WTC11 (cell line): Measurements from ENCODE around the gene TMEM185B. TPM values are rescaled to one million over a fixed set of nuclear protein-coding genes. Genes with fewer than 3 reads are reported as not detected.

Experiments
- ATAC-seq: fragments of 200-7000 bp; cut with Tn5 transposase; 2 replicates; pipeline ENCODE4 v1.10.0; 2021; ENCODE audit warnings: mild to moderate bottlenecking, moderate library complexity
- CTCF ChIA-PET: fragments of 300-600 bp; sonication (Branson Sonifier 250); formaldehyde crosslinking; loops from one replicate; lab custom pipeline; 2021; ENCODE audit warnings: antibody characterized with exemption; lab: Charles Lee
- POLR2A ChIA-PET: fragments of 350-600 bp; sonication (Branson Sonifier 250); formaldehyde crosslinking; loops from one replicate; lab custom pipeline; 2021; ENCODE audit warnings: antibody characterized with exemption; lab: Charles Lee
- DNase-seq: peaks from one replicate; pipeline ENCODE4 v3.0.0; 2021; ENCODE audit warnings: low spot score
- H3K27ac Mint-ChIP-seq: 2 replicates; pipeline ENCODE4 v1.8.0; 2021; ENCODE audit warnings: mixed read lengths
- H3K27me3 Mint-ChIP-seq: 2 replicates; pipeline ENCODE4 v1.8.0; 2021; ENCODE audit warnings: low read depth, mild to moderate bottlenecking, moderate library complexity, mixed read lengths
- H3K36me3 Mint-ChIP-seq: 2 replicates; pipeline ENCODE4 v1.8.0; 2021; ENCODE audit warnings: mixed read lengths
- H3K4me1 Mint-ChIP-seq: 2 replicates; pipeline ENCODE4 v1.8.0; 2022; ENCODE audit warnings: mixed read lengths
- H3K4me3 Mint-ChIP-seq: 2 replicates; pipeline ENCODE4 v1.8.0; 2021; ENCODE audit warnings: mild to moderate bottlenecking, moderate library complexity, mixed read lengths
- H3K9me3 Mint-ChIP-seq: 2 replicates; pipeline ENCODE4 v1.8.0; 2021; ENCODE audit warnings: mixed read lengths
- ATF2 ChIP-seq: sonication (generic); formaldehyde crosslinking; IDR thresholded peaks from 2 replicates; pipeline ENCODE4 v1.8.1; 2022; ENCODE audit warnings: low read depth, missing genetic modification reagents, borderline replicate concordance
- ATF6 ChIP-seq: sonication (generic); formaldehyde crosslinking; IDR thresholded peaks from 2 replicates; pipeline ENCODE4 v1.8.1; 2023; ENCODE audit warnings: mild to moderate bottlenecking, missing genetic modification reagents
- CBFB ChIP-seq: sonication (generic); formaldehyde crosslinking; IDR thresholded peaks from 2 replicates; pipeline ENCODE4 v1.8.1; 2022; ENCODE audit warnings: mild to moderate bottlenecking, low read depth, missing genetic modification reagents
- FOXJ3 ChIP-seq: sonication (generic); formaldehyde crosslinking; IDR thresholded peaks from 2 replicates; pipeline ENCODE4 v1.9.0; 2021; ENCODE audit warnings: missing genetic modification reagents, mild to moderate bottlenecking, borderline replicate concordance
- FOXP1 ChIP-seq: sonication (generic); formaldehyde crosslinking; IDR thresholded peaks from 2 replicates; pipeline ENCODE4 v1.8.0; 2022; ENCODE audit warnings: missing genetic modification reagents, mild to moderate bottlenecking, moderate library complexity, borderline replicate concordance
- GRHL2 ChIP-seq: fragments of 250-450 bp; sonication (Bioruptor Pico); IDR thresholded peaks from 2 replicates; pipeline ENCODE4 v1.8.0; 2022; ENCODE audit warnings: mild to moderate bottlenecking, moderate library complexity; ENCODE audit not compliant: insufficient replicate concordance, severe bottlenecking
- IRF2 ChIP-seq: sonication (generic); formaldehyde crosslinking; IDR thresholded peaks from 2 replicates; pipeline ENCODE4 v1.8.0; 2022; ENCODE audit warnings: low read depth, missing genetic modification reagents, borderline replicate concordance
- NFE2L1 ChIP-seq: sonication (generic); formaldehyde crosslinking; IDR thresholded peaks from 2 replicates; pipeline ENCODE4 v1.8.1; 2023; ENCODE audit warnings: missing genetic modification reagents
- RELA ChIP-seq: sonication (generic); formaldehyde crosslinking; IDR thresholded peaks from 2 replicates; pipeline ENCODE4 v1.8.1; 2022; ENCODE audit warnings: missing genetic modification reagents, mild to moderate bottlenecking, borderline replicate concordance
- SMAD3 ChIP-seq: sonication (generic); formaldehyde crosslinking; IDR thresholded peaks from 2 replicates; pipeline ENCODE4 v1.8.0; 2022; ENCODE audit warnings: missing genetic modification reagents, mild to moderate bottlenecking, borderline replicate concordance
- TCF7 ChIP-seq: sonication (generic); formaldehyde crosslinking; IDR thresholded peaks from 2 replicates; pipeline ENCODE4 v1.8.0; 2022; ENCODE audit warnings: mild to moderate bottlenecking, low read depth, missing genetic modification reagents, moderate library complexity
- total RNA-seq: library from RNA; stranded (reverse); gene quantifications from 3 replicates; pipeline ENCODE4 v1.2.3, GENCODE V29; 2021
- TF ChIP-seq, protein P1 (sequence below): sonication (generic); formaldehyde crosslinking; IDR thresholded peaks from 2 replicates; pipeline ENCODE4 v1.8.0; 2023; ENCODE audit warnings: missing genetic modification reagents, mild to moderate bottlenecking, borderline replicate concordance
- TF ChIP-seq, protein P2 (sequence below): sonication (generic); formaldehyde crosslinking; IDR thresholded peaks from 2 replicates; pipeline ENCODE4 v1.8.1; 2023; ENCODE audit warnings: mild to moderate bottlenecking, missing genetic modification reagents, borderline replicate concordance

TMEM185B gene
- total RNA-seq, 1 experiment from 2014 or later, result 9.9 TPM

GRCh38 chr2:120231564-120231973 is 8.4 kb upstream of the TMEM185B start (continued):
- TF ChIP-seq GRHL2 (CRISPR knock-in tag), result no peak

DNA sequence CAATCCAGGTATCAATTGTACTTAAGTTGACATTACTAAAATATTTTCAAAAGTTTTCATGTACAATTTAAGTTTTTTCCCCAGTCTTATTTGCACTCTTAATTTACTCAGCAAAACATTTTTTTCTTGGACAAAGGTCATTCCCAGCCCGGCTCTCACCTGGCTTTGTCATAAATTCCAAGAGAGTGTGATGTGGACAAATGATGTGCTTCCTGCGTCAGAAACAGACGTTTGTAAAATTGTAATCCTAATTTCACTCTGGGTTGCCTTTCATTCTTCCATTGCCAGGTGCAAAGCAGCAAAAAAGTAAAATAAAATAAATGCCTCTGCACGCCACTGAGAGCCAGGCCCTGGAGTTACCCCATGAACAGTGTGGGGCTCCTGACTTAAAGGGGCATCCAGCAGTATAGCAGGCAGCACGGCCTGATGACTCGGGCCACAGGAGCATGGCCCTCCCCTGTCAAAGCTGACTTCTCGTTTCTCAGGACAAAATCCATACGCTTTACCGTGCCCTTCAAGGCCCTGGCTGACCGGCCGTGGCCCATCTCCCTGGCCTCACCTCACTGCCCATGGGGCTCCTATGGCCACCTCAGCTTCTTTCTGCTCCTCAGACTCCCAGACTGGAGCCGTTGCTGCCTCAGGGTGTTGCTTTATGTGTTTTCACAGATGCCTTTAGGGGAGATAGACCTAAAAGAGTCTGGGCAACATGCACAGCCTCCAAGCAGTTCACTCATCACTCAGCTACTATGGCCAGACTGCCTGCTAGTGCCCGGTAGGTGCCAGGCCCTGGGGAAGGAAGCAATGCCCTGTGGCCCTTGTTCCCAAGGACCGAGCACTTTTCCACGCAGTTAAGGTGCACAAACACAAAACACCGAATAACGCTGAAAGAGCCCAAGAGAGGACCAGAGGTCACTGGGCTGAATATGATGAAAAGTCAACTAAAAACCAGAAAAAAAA is 7.6 kb upstream of the TMEM185B start:
- H3K4me3 Mint-ChIP-seq, result no peak overlapping the region
- ChIA-PET CTCF (no interaction called here), POLR2A (interaction anchor here (0.6 kb wide), 1 partner anchor 276 kb away, joined by 3 read pairs; no protein-coding TSS in a partner anchor)
- peaks cover 3% of the 10 kb centered on the region for H3K9me3 Mint-ChIP-seq
- peaks cover 14% of the 10 kb centered on the region for H3K27me3 Mint-ChIP-seq
- no peak for TF ChIP-seq TCF7
- no peak for TF ChIP-seq NFE2L1 (CRISPR knock-in tag)
- no peak for TF ChIP-seq RELA (CRISPR knock-in tag)
- TF ChIP-seq, protein P1, sequence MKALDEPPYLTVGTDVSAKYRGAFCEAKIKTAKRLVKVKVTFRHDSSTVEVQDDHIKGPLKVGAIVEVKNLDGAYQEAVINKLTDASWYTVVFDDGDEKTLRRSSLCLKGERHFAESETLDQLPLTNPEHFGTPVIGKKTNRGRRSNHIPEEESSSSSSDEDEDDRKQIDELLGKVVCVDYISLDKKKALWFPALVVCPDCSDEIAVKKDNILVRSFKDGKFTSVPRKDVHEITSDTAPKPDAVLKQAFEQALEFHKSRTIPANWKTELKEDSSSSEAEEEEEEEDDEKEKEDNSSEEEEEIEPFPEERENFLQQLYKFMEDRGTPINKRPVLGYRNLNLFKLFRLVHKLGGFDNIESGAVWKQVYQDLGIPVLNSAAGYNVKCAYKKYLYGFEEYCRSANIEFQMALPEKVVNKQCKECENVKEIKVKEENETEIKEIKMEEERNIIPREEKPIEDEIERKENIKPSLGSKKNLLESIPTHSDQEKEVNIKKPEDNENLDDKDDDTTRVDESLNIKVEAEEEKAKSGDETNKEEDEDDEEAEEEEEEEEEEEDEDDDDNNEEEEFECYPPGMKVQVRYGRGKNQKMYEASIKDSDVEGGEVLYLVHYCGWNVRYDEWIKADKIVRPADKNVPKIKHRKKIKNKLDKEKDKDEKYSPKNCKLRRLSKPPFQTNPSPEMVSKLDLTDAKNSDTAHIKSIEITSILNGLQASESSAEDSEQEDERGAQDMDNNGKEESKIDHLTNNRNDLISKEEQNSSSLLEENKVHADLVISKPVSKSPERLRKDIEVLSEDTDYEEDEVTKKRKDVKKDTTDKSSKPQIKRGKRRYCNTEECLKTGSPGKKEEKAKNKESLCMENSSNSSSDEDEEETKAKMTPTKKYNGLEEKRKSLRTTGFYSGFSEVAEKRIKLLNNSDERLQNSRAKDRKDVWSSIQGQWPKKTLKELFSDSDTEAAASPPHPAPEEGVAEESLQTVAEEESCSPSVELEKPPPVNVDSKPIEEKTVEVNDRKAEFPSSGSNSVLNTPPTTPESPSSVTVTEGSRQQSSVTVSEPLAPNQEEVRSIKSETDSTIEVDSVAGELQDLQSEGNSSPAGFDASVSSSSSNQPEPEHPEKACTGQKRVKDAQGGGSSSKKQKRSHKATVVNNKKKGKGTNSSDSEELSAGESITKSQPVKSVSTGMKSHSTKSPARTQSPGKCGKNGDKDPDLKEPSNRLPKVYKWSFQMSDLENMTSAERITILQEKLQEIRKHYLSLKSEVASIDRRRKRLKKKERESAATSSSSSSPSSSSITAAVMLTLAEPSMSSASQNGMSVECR (CRISPR knock-in tag), result no peak
- TF ChIP-seq, protein P2, sequence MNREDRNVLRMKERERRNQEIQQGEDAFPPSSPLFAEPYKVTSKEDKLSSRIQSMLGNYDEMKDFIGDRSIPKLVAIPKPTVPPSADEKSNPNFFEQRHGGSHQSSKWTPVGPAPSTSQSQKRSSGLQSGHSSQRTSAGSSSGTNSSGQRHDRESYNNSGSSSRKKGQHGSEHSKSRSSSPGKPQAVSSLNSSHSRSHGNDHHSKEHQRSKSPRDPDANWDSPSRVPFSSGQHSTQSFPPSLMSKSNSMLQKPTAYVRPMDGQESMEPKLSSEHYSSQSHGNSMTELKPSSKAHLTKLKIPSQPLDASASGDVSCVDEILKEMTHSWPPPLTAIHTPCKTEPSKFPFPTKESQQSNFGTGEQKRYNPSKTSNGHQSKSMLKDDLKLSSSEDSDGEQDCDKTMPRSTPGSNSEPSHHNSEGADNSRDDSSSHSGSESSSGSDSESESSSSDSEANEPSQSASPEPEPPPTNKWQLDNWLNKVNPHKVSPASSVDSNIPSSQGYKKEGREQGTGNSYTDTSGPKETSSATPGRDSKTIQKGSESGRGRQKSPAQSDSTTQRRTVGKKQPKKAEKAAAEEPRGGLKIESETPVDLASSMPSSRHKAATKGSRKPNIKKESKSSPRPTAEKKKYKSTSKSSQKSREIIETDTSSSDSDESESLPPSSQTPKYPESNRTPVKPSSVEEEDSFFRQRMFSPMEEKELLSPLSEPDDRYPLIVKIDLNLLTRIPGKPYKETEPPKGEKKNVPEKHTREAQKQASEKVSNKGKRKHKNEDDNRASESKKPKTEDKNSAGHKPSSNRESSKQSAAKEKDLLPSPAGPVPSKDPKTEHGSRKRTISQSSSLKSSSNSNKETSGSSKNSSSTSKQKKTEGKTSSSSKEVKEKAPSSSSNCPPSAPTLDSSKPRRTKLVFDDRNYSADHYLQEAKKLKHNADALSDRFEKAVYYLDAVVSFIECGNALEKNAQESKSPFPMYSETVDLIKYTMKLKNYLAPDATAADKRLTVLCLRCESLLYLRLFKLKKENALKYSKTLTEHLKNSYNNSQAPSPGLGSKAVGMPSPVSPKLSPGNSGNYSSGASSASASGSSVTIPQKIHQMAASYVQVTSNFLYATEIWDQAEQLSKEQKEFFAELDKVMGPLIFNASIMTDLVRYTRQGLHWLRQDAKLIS, result no peak
- H3K36me3 Mint-ChIP-seq, result no peaks in the 10 kb centered on the region
- ATAC-seq, result no peak
- no peak overlapping the region for H3K27ac Mint-ChIP-seq
- H3K4me1 Mint-ChIP-seq, result no peaks in the 10 kb centered on the region
- DNase-seq, result no peak

- no peak overlapping the region for H3K27ac Mint-ChIP-seq
- H3K27me3 Mint-ChIP-seq, result peaks cover 29% of the 10 kb centered on the region
- ATAC-seq (no peak), DNase-seq (no peak)
- H3K4me3 Mint-ChIP-seq, result no peak overlapping the region
- H3K36me3 Mint-ChIP-seq, result no peaks in the 10 kb centered on the region
- ChIA-PET CTCF (interaction anchor here (1.8 kb wide), 1 partner anchor 83 kb away, joined by 8 read pairs; no protein-coding TSS in a partner anchor), POLR2A (no interaction called here)
- no peaks in the 10 kb centered on the region for H3K9me3 Mint-ChIP-seq
- H3K4me1 Mint-ChIP-seq, result no peaks in the 10 kb centered on the region
- no peak for TF ChIP-seq SMAD3 (CRISPR knock-in tag)
- no peak for TF ChIP-seq FOXJ3 (CRISPR knock-in tag)
- no peak for TF ChIP-seq CBFB (CRISPR knock-in tag)
- TF ChIP-seq FOXP1 (CRISPR knock-in tag), result no peak
- no peak for TF ChIP-seq RELA (CRISPR knock-in tag)
- no peak for TF ChIP-seq IRF2
- no peak for TF ChIP-seq ATF2 (CRISPR knock-in tag)
- no peak for TF ChIP-seq ATF6 (CRISPR knock-in tag)
Measured at GRCh38 chr2:120229341-120229740, 6.1 kb upstream of the TMEM185B start.
